H9 (cell line): ENCODE results near the gene HLA-G. TPM values are rescaled to one million over a fixed set of nuclear protein-coding genes. Genes with fewer than 3 reads are reported as not detected.

Experiments
- DNase-seq: peaks from one replicate; pipeline ENCODE4 v3.0.0-alpha.2; 2017
- H2AFZ ChIP-seq: one replicate; pipeline ENCODE4 v1.6.1; 2013; ENCODE audit warnings: mild to moderate bottlenecking, low read length, control low read depth, moderate library complexity
- H2AK5ac ChIP-seq: 2 replicates; pipeline ENCODE4 v1.6.1; 2013; ENCODE audit warnings: low read length, control low read depth, mixed read lengths; ENCODE audit not compliant: insufficient read length
- H2BK120ac ChIP-seq: one replicate; pipeline ENCODE4 v1.6.1; 2013; ENCODE audit warnings: low read depth, mild to moderate bottlenecking, low read length, control low read depth, inconsistent platforms; ENCODE audit not compliant: poor library complexity, severe bottlenecking
- H2BK12ac ChIP-seq: 2 replicates; pipeline ENCODE4 v1.6.1; 2013; ENCODE audit warnings: low read length, control low read depth, mixed read lengths, low read depth; ENCODE audit not compliant: insufficient read length
- H2BK15ac ChIP-seq: 2 replicates; pipeline ENCODE4 v1.6.1; 2013; ENCODE audit warnings: low read depth, low read length, control low read depth
- H2BK20ac ChIP-seq: one replicate; pipeline ENCODE4 v1.6.1; 2013; ENCODE audit warnings: low read depth, mild to moderate bottlenecking, low read length, control low read depth, inconsistent platforms; ENCODE audit not compliant: poor library complexity, severe bottlenecking
- H2BK5ac ChIP-seq: 2 replicates; pipeline ENCODE4 v1.6.1; 2013; ENCODE audit warnings: low read length, control low read depth, mixed read lengths; ENCODE audit not compliant: insufficient read length
- H3K14ac ChIP-seq: 2 replicates; pipeline ENCODE4 v1.6.1; 2013; ENCODE audit warnings: low read length, control low read depth; ENCODE audit not compliant: insufficient read depth
- H3K18ac ChIP-seq: 2 replicates; pipeline ENCODE4 v1.6.1; 2013; ENCODE audit warnings: low read depth, mild to moderate bottlenecking, mixed read lengths, low read length, control low read depth; ENCODE audit not compliant: insufficient read length
- H3K23ac ChIP-seq: 2 replicates; pipeline ENCODE4 v1.6.1; 2013; ENCODE audit warnings: low read length, control low read depth, mixed read lengths, low read depth; ENCODE audit not compliant: insufficient read length
- H3K23me2 ChIP-seq: 2 replicates; pipeline ENCODE4 v1.6.1; 2013; ENCODE audit warnings: low read depth, mild to moderate bottlenecking, mixed read lengths, low read length, control low read depth; ENCODE audit not compliant: insufficient read length, poor library complexity, severe bottlenecking
- H3K27ac ChIP-seq: 2 replicates; pipeline ENCODE4 v1.5.1; 2013; ENCODE audit warnings: low read length, control low read depth, mixed read lengths, low read depth; ENCODE audit not compliant: insufficient read length
- H3K27me3 ChIP-seq: 2 replicates; pipeline ENCODE4 v1.6.1; 2013; ENCODE audit warnings: low read length, control low read depth, inconsistent platforms; ENCODE audit not compliant: insufficient read depth
- H3K4ac ChIP-seq: 2 replicates; pipeline ENCODE4 v1.6.1; 2013; ENCODE audit warnings: low read depth, mild to moderate bottlenecking, control low read depth, inconsistent platforms, low read length, moderate library complexity
- H3K4me1 ChIP-seq: 2 replicates; pipeline ENCODE4 v1.6.1; 2013; ENCODE audit warnings: low read length, control low read depth, inconsistent platforms; ENCODE audit not compliant: insufficient read depth
- H3K4me2 ChIP-seq: 2 replicates; pipeline ENCODE4 v1.6.1; 2013; ENCODE audit warnings: low read length, control low read depth, mixed read lengths; ENCODE audit not compliant: insufficient read length, insufficient read depth
- H3K56ac ChIP-seq: 2 replicates; pipeline ENCODE4 v1.6.1; 2013; ENCODE audit warnings: low read depth, mild to moderate bottlenecking, mixed read lengths, low read length, control low read depth; ENCODE audit not compliant: insufficient read length
- H3K79me1 ChIP-seq: 2 replicates; pipeline ENCODE4 v1.6.1; 2013; ENCODE audit warnings: low read depth, mild to moderate bottlenecking, moderate library complexity, low read length, control low read depth, inconsistent platforms; ENCODE audit not compliant: insufficient read depth, poor library complexity, severe bottlenecking
- H3K79me2 ChIP-seq: 2 replicates; pipeline ENCODE4 v1.6.1; 2013; ENCODE audit warnings: low read length, control low read depth, inconsistent platforms; ENCODE audit not compliant: insufficient read depth
- H3K9ac ChIP-seq: 2 replicates; pipeline ENCODE4 v1.6.1; 2013; ENCODE audit warnings: low read length, control low read depth, mixed read lengths; ENCODE audit not compliant: insufficient read length; ENCODE audit errors: extremely low read depth
- H3K9me3 ChIP-seq: one replicate; pipeline ENCODE4 v1.6.1; 2013; ENCODE audit warnings: low read depth, low read length, inconsistent platforms; ENCODE audit not compliant: control insufficient read depth
- H3T11ph ChIP-seq: one replicate; pipeline ENCODE4 v1.6.1; 2013; ENCODE audit warnings: mild to moderate bottlenecking, low read length, control low read depth, inconsistent platforms
- H4K20me1 ChIP-seq: one replicate; pipeline ENCODE4 v1.6.1; 2013; ENCODE audit not compliant: control insufficient read depth, insufficient read length, insufficient read depth
- H4K5ac ChIP-seq: 2 replicates; pipeline ENCODE4 v1.6.1; 2013; ENCODE audit warnings: low read depth, mild to moderate bottlenecking, mixed read lengths, low read length, control low read depth; ENCODE audit not compliant: insufficient read length
- H4K8ac ChIP-seq: replicated peaks from 2 replicates; pipeline ENCODE4 v1.6.1; 2013; ENCODE audit warnings: low read length, control low read depth, mixed read lengths, low read depth; ENCODE audit not compliant: insufficient read length
- H4K91ac ChIP-seq: 2 replicates; pipeline ENCODE4 v1.6.1; 2013; ENCODE audit warnings: low read depth, mild to moderate bottlenecking, moderate library complexity, mixed read lengths, low read length, control low read depth; ENCODE audit not compliant: insufficient read length
- H3K27ac Mint-ChIP-seq, 3 experiments: 2 replicates in 2 of 3; 3 replicates in 1 of 3; pipeline ENCODE4 v1.8.0; 2020 to 2021; ENCODE audit warnings: mixed read lengths in 3 of 3, mild to moderate bottlenecking in 1 of 3, moderate library complexity in 1 of 3
- H3K27me3 Mint-ChIP-seq: 2 replicates; pipeline ENCODE4 v1.8.0; 2021; ENCODE audit warnings: low read depth, mild to moderate bottlenecking, moderate library complexity, mixed read lengths
- H3K36me3 Mint-ChIP-seq, 3 experiments: 2 replicates in 2 of 3; 3 replicates in 1 of 3; pipeline ENCODE4 v1.8.0; 2020 to 2021; ENCODE audit warnings: low read depth in 3 of 3, mixed read lengths in 3 of 3; ENCODE audit not compliant: insufficient read depth in 1 of 3
- H3K4me1 Mint-ChIP-seq, 2 experiments: 2 replicates each; pipeline ENCODE4 v1.8.0; 2020; ENCODE audit warnings: mixed read lengths in 2 of 2
- H3K4me3 Mint-ChIP-seq, 2 experiments: 2 replicates in 1 of 2; 3 replicates in 1 of 2; pipeline ENCODE4 v1.8.0; 2020 to 2021; ENCODE audit warnings: mild to moderate bottlenecking in 2 of 2, mixed read lengths in 2 of 2, moderate library complexity in 1 of 2
- H3K9me3 Mint-ChIP-seq, 2 experiments: 2 replicates in 1 of 2; 3 replicates in 1 of 2; pipeline ENCODE4 v1.8.0; 2020; ENCODE audit warnings: mild to moderate bottlenecking in 2 of 2, mixed read lengths in 2 of 2, moderate library complexity in 1 of 2
- CTCF ChIP-seq: fragments of 200-600 bp; sonication (generic); conservative IDR thresholded peaks from 3 replicates; pipeline ENCODE4 v1.8.0; 2021; ENCODE audit warnings: antibody characterized with exemption, mild to moderate bottlenecking
- WGBS: extraction: QIAGEN DNeasy Blood & Tissue Kit; methylation state at CpG from one replicate; pipeline ENCODE4 v1.1.7; 2013; ENCODE audit warnings: missing lambda C conversion rate, low lambda C conversion rate, mixed read lengths; ENCODE audit not compliant: insufficient read length; ENCODE audit errors: extremely low coverage; 5-methylcytosine and 5-hydroxymethylcytosine counted together
- total RNA-seq: library from RNA; stranded (reverse); gene quantifications from 2 replicates; pipeline ENCODE4 v1.2.1, GENCODE V29; 2021

Gene HLA-G
- total RNA-seq, 1 experiment from 2014 or later, result 2.7 TPM

GRCh38 chr6:29858006-29858405, 30.4 kb downstream of the HLA-G start:
- H3K14ac ChIP-seq, result no peak overlapping the region
- H3K56ac ChIP-seq, result no peak overlapping the region
- no peak overlapping the region for H2BK12ac ChIP-seq
- H2BK20ac ChIP-seq, result no peak overlapping the region
- Mint-ChIP-seq H3K9me3 (no peaks in the 10 kb centered on the region), H3K4me1 (no peaks in the 10 kb centered on the region), H3K36me3 (no peaks in the 10 kb centered on the region), H3K27ac (no peak overlapping the region), H3K4me3 (no peak overlapping the region), H3K27me3 (peaks cover 18% of the 10 kb centered on the region)
- no peak overlapping the region for H2AFZ ChIP-seq
- H2AK5ac ChIP-seq, result no peak overlapping the region
- H3K79me2 ChIP-seq, result no peaks in the 10 kb centered on the region
- no peak overlapping the region for H3K27ac ChIP-seq
- no peak overlapping the region for H4K91ac ChIP-seq
- no peak overlapping the region for H2BK120ac ChIP-seq
- no peak overlapping the region for H3T11ph ChIP-seq
- H3K4me1 ChIP-seq, result no peaks in the 10 kb centered on the region
- H2BK5ac ChIP-seq, result no peak overlapping the region
- H3K9me3 ChIP-seq, result no peaks in the 10 kb centered on the region
- TF ChIP-seq CTCF, result no peak
- WGBS, result no CpG with 5 or more reads among the region's 1 CpG
- H4K5ac ChIP-seq, result no peak overlapping the region
- H3K9ac ChIP-seq, result no peak overlapping the region
- H3K23me2 ChIP-seq, result no peaks in the 10 kb centered on the region
- H4K8ac ChIP-seq, result no peak overlapping the region
- H4K20me1 ChIP-seq, result no peaks in the 10 kb centered on the region
- no peak overlapping the region for H3K23ac ChIP-seq
- no peak for DNase-seq
- no peak overlapping the region for H3K18ac ChIP-seq
- H3K27me3 ChIP-seq, result no peaks in the 10 kb centered on the region
- no peaks in the 10 kb centered on the region for H3K79me1 ChIP-seq
- H2BK15ac ChIP-seq, result no peak overlapping the region
- H3K4me2 ChIP-seq, result no peak overlapping the region
- H3K4ac ChIP-seq, result no peak overlapping the region
